Left colon (tissue), 2 donors: ENCODE measurements around the gene DLGAP4. TPM values are rescaled to one million over a fixed set of nuclear protein-coding genes. Genes with fewer than 3 reads are reported as not detected.

Source experiments
- ATAC-seq: fragments of 200-7000 bp; cut with Tn5 transposase; one replicate; pipeline ENCODE4 v1.9.1; 2020; ENCODE audit warnings: mild to moderate bottlenecking, moderate library complexity
- DNase-seq, 2 donors: peaks; one replicate each; pipeline ENCODE4 v3.0.0-alpha.2; 2020
- intact Hi-C, 2 donors: fragments of 100-400 bp; cut with DNase I in 1 of 2; cut with micrococcal nuclease in 1 of 2; formaldehyde crosslinking; loops; one replicate each; pipeline versions ENCODE4 v1.11.2 to v1.14.0; 2022; cut with DNase I, micrococcal nuclease
- long read RNA-seq: library from polyadenylated mRNA; unstranded; transcript quantifications from one replicate; pipeline ENCODE4 v2.0.0, GENCODE V29; 2021
- total RNA-seq, 2 donors: library from RNA; stranded (reverse); fragmentation: NEBNext Ultra II Directional; extraction: Animal tissue kit (Norgen Biotek cat#: 25700); gene quantifications; one replicate each; pipeline ENCODE4 v1.2.1, GENCODE V29; 2021
- donor health status: DM: no; HTN: no; CAD: no.
- donor health status: DM: yes; HTN: yes; CAD: no.

Gene DLGAP4
- 10 to 100 TPM; 39.2 to 47.4 TPM for total RNA-seq
- long read RNA-seq, partial matches to known transcripts = 2 of 15 reads
- long read RNA-seq, other reads (novel, unspliced or antisense) = 12 of 15 reads

GRCh38 chr20:36305602-36306551 is at the start of gene DLGAP4:
DLGAP4 (plus strand) TSS chr20:36306339; CDS start chr20:36431718, 125,379 bp downstream.
- ATAC-seq (no peak), DNase-seq (no peak)
- intact Hi-C loops = no loop called here

- ATAC-seq (no peak), DNase-seq (no peak)
- intact Hi-C loops = no loop called here
Observed at GRCh38 chr20:36259177-36260061, 46.7 kb upstream of the DLGAP4 start.

GRCh38 chr20:36260316-36260715 is 45.8 kb upstream of the DLGAP4 start:
- DNase-seq (no peak), ATAC-seq (no peak)
- intact Hi-C loops = no loop called here

GRCh38 chr20:36261389-36262105 is 44.6 kb upstream of the DLGAP4 start:
- intact Hi-C loops = no loop called here
- ATAC-seq (no peak), DNase-seq (no peak)

GRCh38 chr20:36262440-36262839 is 43.7 kb upstream of the DLGAP4 start:
- ATAC-seq = no peak
- DNase-seq = no peak
- intact Hi-C loops = no loop called here

GRCh38 chr20:36264426-36265246 is 41.5 kb upstream of the DLGAP4 start:
- intact Hi-C loops = no loop called here
- ATAC-seq (no peak), DNase-seq (no peak)

- no peak for ATAC-seq
- intact Hi-C loops = no loop called here
- no peak for DNase-seq
Observed at GRCh38 chr20:36266189-36266588, 40.0 kb upstream of the DLGAP4 start.

- DNase-seq (no peak), ATAC-seq (no peak)
- intact Hi-C loops = no loop called here
Observed at GRCh38 chr20:36267605-36268381, 38.3 kb upstream of the DLGAP4 start.

- ATAC-seq (no peak), DNase-seq (no peak)
- intact Hi-C loops = no loop called here
Observed at GRCh38 chr20:36268440-36269342, 37.4 kb upstream of the DLGAP4 start.

GRCh38 chr20:36269507-36269906 is 36.6 kb upstream of the DLGAP4 start:
- intact Hi-C loops = no loop called here
- ATAC-seq (no peak), DNase-seq (no peak)

GRCh38 chr20:36270744-36271638 is 35.1 kb upstream of the DLGAP4 start:
- no peak for ATAC-seq
- intact Hi-C loops = no loop called here

GRCh38 chr20:36271639-36272546 is 34.2 kb upstream of the DLGAP4 start:
- no peak for DNase-seq

More at GRCh38 chr20:36270744-36271638, 35.1 kb upstream of the DLGAP4 start:
- DNase-seq = no peak

GRCh38 chr20:36272547-36273220 is 33.5 kb upstream of the DLGAP4 start:
- intact Hi-C loops = no loop called here
- ATAC-seq (no peak), DNase-seq (no peak)

More at GRCh38 chr20:36271639-36272546, 34.2 kb upstream of the DLGAP4 start:
- no peak for ATAC-seq
- intact Hi-C loops = no loop called here
